ENCODE results near the gene THSD7A.

GRCh38 chr7:11807000-11807399 lies 25.0 kb downstream of the THSD7A start:
- TF ChIP-seq EZH2 (IDR thresholded peaks at IDR 0.05; ENCODE audit: low read depth, low read length, severe bottlenecking) (no peak), CTCF (IDR thresholded peaks at IDR 0.05; ENCODE audit: control extremely low read depth in 1 of 3, insufficient read depth in 1 of 3, low read depth in 1 of 3, low read length in 3 of 3) (no peak), TEAD4 (IDR thresholded peaks at IDR 0.05; ENCODE audit: low read depth, low read length) (no peak), CREB1 (IDR thresholded peaks at IDR 0.05) (no peak)

All from H1 (cell line).